GM21367 (cell line): ENCODE data around the gene GPR146.

Experiments used
- ATAC-seq: cut with Tn5 transposase; IDR thresholded peaks from one replicate; pipeline ENCODE4 v1.9.1; 2021; ENCODE audit not compliant: unreplicated experiment

Gene GPR146

GRCh38 chr7:1041551-1042491 lies 2.5 kb upstream of the GPR146 start:
- ATAC-seq: no peak

DNA sequence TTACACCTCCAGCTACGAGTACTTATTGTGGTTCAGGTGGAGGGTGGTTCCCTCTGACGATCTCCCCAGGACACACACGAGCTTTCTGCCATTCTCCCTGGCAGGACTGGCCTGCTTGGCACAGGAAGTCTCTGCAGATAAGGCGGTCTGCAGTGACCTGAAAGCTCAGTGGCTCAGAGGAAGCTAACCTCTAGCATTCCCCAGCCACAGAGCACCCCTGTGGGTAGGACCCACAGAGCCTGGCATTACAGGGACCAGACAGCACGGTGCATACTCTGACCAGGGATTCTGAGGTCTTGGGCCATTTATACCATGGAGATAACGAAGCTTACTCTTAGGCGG lies 1.9 kb upstream of the GPR146 start:
- ATAC-seq: no peak

DNA sequence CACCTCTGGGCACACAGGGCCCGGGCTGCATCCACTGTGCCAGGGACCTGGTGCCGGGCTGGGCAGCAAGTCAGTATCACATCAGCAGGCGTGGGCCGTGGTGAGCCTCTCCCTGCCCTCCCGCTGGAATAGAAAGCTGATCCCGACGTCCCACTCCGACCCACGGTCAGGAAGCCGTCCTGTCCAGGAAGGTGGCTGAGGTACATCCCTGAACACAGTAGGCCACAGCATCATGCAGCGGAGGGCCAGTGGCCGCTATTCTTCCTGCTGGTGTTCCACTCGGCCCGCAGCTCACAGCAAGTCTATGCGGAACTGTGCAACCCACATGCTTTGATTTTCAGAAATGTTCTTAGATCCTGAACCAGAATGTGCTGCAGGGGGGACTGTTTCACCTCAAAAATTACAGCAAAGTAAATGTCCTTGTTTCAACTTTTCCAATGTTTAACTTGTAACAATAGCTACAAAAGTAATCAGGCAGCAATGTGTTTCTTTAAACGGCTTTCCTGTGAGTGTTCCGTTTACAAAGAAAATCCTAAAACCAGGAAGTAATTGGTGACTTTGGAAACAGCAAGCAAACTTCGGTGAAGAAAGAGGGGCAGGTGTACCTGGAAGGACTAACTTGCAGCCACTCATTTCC lies 676 bp upstream of the GPR146 start:
- ATAC-seq: no peak

DNA sequence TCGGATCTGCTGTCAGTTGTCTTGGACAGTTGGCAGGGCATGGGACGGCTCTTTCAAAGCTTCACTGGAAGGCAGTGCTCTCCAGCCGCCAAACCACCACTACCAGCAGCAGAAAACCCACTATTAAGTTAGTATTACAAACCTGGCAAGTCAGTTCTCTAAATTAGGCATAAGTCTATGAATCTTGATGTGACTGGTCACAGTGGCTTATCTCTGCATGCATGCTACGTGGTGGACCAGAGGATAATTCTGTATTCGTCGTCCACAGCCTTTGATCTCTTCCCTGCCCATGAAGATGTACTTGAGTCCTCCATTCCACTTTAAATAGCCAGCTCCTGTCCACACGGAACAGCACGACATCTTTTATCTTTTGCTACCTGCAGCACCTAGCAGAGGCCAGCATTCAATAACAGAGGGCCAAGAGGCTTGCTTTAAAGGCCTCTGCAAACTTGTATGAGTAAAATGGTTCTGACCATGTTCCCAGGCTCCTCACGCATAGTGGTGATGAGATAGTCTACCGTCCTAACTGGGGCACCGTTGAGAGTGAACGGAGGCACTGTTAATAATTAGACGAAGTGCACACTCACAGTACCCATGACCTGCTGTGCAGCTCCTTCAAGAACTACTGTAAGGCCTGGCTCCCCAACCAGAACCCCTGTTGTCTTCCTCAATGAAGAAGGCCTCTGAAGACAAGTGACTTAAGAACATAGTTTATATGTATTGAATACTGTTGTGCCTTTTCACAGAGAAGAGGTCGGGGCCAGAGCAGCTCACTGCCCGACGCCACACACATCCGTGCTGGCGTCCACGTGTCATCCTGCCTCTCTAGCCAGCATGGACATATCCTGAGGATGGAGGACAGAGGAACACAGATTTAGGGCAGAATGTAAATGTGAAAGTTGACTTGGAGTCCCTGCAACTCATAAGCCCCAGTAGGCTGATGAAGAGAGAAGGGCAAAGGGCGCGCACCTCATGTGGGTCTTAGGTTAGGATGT lies 1.0 kb downstream of the GPR146 start:
- no peak for ATAC-seq

DNA sequence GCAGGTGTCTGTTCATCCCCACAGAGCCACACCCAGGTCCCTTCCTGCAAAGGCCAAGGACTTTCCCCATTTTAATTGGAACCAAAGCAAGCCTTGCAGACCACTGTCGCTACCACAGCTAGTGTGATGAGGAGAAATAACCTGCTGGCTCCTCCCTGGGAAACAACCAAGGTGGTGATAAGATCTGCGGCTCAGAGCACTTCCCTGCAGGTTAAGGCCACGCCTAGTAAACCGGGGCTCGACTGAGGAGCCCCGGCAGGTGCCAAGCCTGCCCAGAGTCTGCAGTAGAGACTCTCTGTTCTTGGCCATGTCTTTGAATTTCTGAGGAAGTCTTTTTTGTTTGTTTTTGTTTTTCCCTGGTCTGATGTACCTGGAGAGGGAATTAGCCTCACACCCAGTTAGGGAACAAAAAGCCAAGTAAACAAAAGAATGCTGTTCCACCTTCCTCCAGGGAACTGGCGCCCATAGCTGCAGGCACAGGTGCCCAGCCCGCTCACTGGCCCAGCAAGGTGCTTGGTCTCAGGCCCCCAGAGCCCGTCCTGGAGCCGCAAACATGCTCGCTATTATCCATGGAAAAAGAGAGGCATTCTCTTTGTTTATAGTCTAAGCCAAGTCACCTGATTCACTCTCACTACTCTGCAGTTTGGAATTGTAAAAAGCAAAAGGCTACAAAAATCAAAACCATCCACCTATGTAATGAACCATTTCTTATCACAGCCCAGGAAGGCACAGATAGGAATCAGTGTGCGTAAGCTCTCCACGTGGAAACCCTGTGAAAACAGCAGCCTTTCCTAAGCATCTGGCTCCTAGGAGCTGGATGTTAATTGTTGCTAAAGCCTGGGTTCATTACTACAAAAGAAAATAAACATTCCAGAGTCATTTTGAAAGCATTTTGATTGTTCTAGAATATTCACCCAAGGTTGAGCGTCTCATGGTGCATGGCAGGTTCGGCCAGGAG lies 2.7 kb downstream of the GPR146 start:
- no peak for ATAC-seq

DNA sequence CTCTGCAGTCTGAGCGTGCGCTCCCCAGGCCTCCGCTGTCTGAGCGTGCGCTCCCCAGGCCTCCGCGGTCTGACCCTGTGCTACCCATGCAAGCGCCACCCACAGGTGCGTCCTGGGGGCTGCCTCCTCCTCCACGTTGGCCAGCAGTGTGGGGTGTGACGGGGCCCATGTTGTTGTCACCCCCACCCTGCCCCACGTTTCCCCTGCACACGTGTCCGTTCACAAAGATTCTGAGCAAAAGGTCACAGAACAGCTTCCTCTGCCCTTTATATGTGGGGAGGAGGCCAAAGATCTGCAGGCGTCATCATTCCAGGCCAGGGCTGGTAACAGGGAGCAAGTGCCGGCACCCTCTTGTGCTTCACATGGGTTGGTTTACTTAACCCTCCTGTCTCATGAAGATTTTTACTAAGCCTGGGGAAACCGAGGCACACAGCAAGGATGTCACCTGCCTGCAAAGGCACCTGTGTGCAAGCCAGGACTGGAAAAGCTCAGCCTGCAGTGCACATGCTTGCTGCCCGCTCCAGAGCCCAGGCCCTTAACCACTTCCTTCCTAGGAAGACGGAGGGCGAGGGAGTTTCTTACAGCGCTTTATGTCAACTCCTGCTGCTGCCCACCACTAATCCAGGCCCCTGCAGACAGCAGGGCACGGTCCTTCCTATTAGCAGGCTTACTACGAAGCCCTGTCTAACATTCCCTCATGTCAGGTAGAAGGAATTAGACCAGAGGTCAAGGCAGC lies 4.8 kb downstream of the GPR146 start:
- no peak for ATAC-seq

GRCh38 chr7:1049801-1050200 lies 5.5 kb downstream of the GPR146 start:
- ATAC-seq: no peak

- ATAC-seq: no peak
Measured at GRCh38 chr7:1050254-1050906, 6.0 kb downstream of the GPR146 start.

DNA sequence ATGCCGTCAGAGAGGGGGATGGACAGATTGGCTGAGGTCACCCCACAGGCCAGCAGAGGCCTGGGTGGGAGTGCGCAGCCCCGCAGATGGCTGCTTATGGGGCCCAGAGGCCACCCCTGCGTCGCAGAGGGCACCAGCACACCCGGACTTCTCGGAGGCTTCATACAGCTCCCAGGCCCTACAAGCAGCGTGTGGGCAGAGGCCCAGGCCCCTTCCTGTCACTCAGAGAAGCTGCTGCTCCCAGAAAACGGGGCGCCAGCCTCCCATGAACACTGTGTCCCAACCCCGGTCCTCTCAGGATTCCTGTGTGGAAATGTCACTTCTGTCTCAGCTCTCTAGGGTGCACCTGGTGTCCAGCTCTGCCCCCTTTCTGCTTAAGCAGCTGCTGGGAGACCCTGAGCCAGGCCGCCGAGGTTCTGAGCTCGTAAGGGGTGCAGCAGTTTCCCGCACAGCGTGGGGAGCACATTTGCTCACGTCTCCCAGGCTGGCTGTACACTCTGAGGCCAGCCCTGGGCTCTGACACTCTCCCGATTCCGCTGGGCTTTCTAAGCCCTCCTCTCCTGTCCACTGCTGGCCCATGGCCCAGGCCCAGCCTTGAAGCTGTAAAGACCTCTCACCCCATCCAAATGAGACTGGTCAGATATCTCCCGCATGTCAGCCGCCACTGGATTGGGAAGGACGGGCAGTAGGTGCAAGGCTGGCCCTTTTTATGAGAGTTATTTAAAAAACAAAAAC lies 6.8 kb downstream of the GPR146 start:
- ATAC-seq: no peak

DNA sequence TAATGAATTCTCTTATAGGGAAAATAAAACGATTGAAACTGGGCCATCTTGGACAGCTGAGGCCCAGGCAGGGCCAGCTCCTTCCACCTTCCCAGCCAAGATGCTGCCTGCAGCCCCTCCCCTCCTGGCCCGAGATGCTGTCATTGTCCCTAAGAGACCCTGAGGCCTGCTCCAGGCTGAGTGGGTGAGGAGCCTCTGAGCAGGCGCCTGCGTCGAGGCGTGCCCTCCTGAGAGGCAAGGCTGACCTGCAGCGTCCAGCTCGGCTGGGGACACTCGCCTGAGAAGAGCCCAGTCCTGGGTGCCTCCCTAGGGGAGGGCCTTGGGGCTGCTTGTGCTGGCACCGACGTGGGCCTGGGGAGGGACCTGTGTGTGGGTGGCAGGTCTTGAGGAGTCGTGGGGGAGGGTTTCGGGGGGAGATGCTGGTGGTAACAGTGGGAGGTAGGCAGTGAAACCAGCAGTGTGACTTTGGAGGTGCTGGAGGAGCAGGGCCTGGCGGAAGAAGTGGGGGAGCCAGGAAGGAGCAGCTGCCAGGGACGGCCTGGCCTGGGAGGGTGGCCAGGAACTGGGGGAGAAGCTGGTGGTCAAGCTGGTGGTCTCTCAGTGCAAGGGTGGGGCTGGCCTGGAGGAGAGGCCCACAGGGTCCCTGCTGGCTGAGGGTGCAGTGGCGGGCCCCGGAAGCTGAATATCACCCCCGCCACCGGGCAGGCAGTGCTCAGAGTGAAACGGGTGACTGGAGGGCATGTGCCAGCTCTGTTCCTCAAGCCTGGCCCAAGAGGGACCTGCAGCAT lies 7.9 kb downstream of the GPR146 start:
- no peak for ATAC-seq

DNA sequence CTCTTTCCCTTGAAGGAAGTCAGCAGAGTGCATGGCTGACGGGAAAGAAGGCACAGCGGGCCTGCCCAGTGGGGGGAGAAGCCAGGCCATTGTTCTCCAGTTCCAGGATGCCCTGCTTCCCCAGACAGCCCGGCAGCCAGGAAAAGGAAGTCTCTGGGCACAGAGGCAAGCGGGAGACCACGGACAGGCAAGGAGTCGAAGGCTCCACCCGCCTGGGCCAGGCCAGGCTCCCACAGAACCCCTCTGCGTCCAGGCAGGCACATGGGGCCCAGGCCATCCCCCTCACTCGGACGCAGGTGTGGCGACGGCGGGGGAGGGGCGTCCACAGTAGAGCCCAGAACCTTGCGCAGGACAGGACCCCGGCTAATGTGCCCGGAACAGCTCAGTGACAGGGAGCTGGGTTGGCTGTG lies 8.7 kb downstream of the GPR146 start:
- no peak for ATAC-seq

- ATAC-seq: no peak
Measured at GRCh38 chr7:1053816-1054370, 9.5 kb downstream of the GPR146 start.

GRCh38 chr7:1054438-1054837 lies 10.1 kb downstream of the GPR146 start:
- ATAC-seq: no peak

- no peak for ATAC-seq
Measured at GRCh38 chr7:1054861-1055450, 10.6 kb downstream of the GPR146 start.

GRCh38 chr7:1055491-1055955 lies 11.2 kb downstream of the GPR146 start:
- ATAC-seq: no peak

- no peak for ATAC-seq
Measured at GRCh38 chr7:1055956-1056784, 11.8 kb downstream of the GPR146 start.
